HepG2 (cell line): ENCODE measurements around the gene POU3F1. TPM values are rescaled to one million over a fixed set of nuclear protein-coding genes. Genes with fewer than 3 reads are reported as not detected.
A peak's percentile ranks its signal among the peaks of the same experiment; 100 is the strongest.

Experiments used
- KDM4B ChIP-seq: sonication (generic); formaldehyde crosslinking; IDR thresholded peaks from 2 replicates; pipeline ENCODE4 v1.4.0; 2020; ENCODE audit warnings: missing genetic modification reagents
- MLXIP ChIP-seq: sonication (generic); formaldehyde crosslinking; IDR thresholded peaks from 2 replicates; pipeline ENCODE4 v1.9.0; 2021; ENCODE audit warnings: missing genetic modification reagents, borderline replicate concordance
- MYC ChIP-seq: sonication (generic); formaldehyde crosslinking; IDR thresholded peaks from 2 replicates; pipeline ENCODE4 v1.9.0; 2021; ENCODE audit warnings: missing genetic modification reagents, borderline replicate concordance
- NFE2L1 ChIP-seq: sonication (generic); formaldehyde crosslinking; IDR thresholded peaks from 2 replicates; pipeline ENCODE4 v1.4.0; 2020; ENCODE audit warnings: missing genetic modification reagents, mild to moderate bottlenecking, borderline replicate concordance
- RXRA ChIP-seq: sonication (generic); formaldehyde crosslinking; IDR thresholded peaks from 2 replicates; pipeline ENCODE4 v1.5.1; 2020; ENCODE audit warnings: missing genetic modification reagents
- SOX13 ChIP-seq, 3 experiments: fragments of 450-650 bp in 1 of 3; sonication (generic) in 1 of 3; formaldehyde crosslinking in 1 of 3; IDR thresholded peaks in 2 of 3; conservative IDR thresholded peaks in 1 of 3; 2 replicates each; pipeline versions ENCODE4 v1.5.0 to v1.6.1; 2016 to 2020; ENCODE audit warnings: antibody characterized with exemption in 1 of 3, mild to moderate bottlenecking in 1 of 3, missing compliant biosample characterization in 1 of 3, missing genetic modification reagents in 1 of 3, moderate library complexity in 1 of 3
- TFDP1 ChIP-seq: IDR thresholded peaks from 2 replicates; pipeline ENCODE4 v1.6.1; 2016; ENCODE audit warnings: missing compliant biosample characterization, missing genetic modification reagents, borderline replicate concordance
- ZNF20 ChIP-seq: sonication (generic); formaldehyde crosslinking; IDR thresholded peaks from 2 replicates; pipeline ENCODE4 v1.4.0; 2020; ENCODE audit warnings: mild to moderate bottlenecking, moderate library complexity, missing genetic modification reagents
- ZNF589 ChIP-seq: sonication (generic); formaldehyde crosslinking; conservative IDR thresholded peaks from 2 replicates; pipeline ENCODE4 v1.8.0; 2022; ENCODE audit warnings: mild to moderate bottlenecking, moderate library complexity, missing genetic modification reagents
- polyA plus RNA-seq, 8 experiments: library from polyadenylated mRNA; depleted of rRNA in 3 of 8; stranded (reverse) in 7 of 8; unstranded in 1 of 8; fragments of >200 nt; fragmentation: Illumina TruSeq in 4 of 8; extraction: Trizol in 4 of 8; gene quantifications; 2 replicates each; pipeline versions ENCODE4 v1.2.1 to v1.2.3, GENCODE V29; 2011 to 2016; ENCODE audit warnings: low read depth in 4 of 8, missing spikeins in 1 of 8, mixed read lengths in 1 of 8; ENCODE audit not compliant: insufficient read depth in 1 of 8
- total RNA-seq, 5 experiments: library from RNA; depleted of rRNA; stranded (reverse); fragments of >200 nt; fragmentation: Illumina TruSeq; extraction: Trizol; gene quantifications; 2 replicates each; pipeline ENCODE4 v1.2.3, GENCODE V29; 2016; ENCODE audit warnings: low read depth in 1 of 5

POU3F1 gene
- total and polyA plus RNA-seq, 2 of the 13 experiments (the other 11 are each of a cell fraction or from before 2014, with no cell fraction given) = not detected

- TF ChIP-seq MLXIP (CRISPR knock-in tag) = peak; percentile 90
- TF ChIP-seq KDM4B (CRISPR knock-in tag) = peak; percentile 64; the same call in 1 of the 2 replicates
- TF ChIP-seq ZNF589 (CRISPR knock-in tag) = no peak
- TF ChIP-seq MYC (CRISPR knock-in tag) = peak; percentile 83; the same call in 1 of the 2 replicates
- peak; percentile 91; the same call in 1 of the 2 replicates for TF ChIP-seq TFDP1 (CRISPR knock-in tag)
- no peak for TF ChIP-seq ZNF20
- TF ChIP-seq NFE2L1 (CRISPR knock-in tag) = no peak
- peak; percentile 46; the same call in 1 of the 2 replicates for TF ChIP-seq RXRA (CRISPR knock-in tag)
- TF ChIP-seq SOX13 (IDR thresholded peaks at IDR 0.05) = no peak
- peak in 1 of 2 experiments; percentile 87; a peak in 2 of 4 replicates for TF ChIP-seq SOX13 (CRISPR knock-in tag; conservative IDR thresholded peaks at IDR 0.05 in 1 of 2, IDR thresholded peaks at IDR 0.05 in 1 of 2)
These were observed 15.1 kb downstream of the POU3F1 start (continued) for GRCh38 chr1:38031513-38031866.
